GM19023 (cell line): ENCODE data around the gene RHD.
"Not testable (repeated sequence)": the region's sequence is repeated elsewhere in the genome, so short reads cannot be mapped to it uniquely, and the experiment has no call there.

Source experiments
- ATAC-seq: cut with Tn5 transposase; IDR thresholded peaks from one replicate; pipeline ENCODE4 v1.9.1; 2021; ENCODE audit warnings: mild to moderate bottlenecking, moderate library complexity; ENCODE audit not compliant: unreplicated experiment

The RHD gene

DNA sequence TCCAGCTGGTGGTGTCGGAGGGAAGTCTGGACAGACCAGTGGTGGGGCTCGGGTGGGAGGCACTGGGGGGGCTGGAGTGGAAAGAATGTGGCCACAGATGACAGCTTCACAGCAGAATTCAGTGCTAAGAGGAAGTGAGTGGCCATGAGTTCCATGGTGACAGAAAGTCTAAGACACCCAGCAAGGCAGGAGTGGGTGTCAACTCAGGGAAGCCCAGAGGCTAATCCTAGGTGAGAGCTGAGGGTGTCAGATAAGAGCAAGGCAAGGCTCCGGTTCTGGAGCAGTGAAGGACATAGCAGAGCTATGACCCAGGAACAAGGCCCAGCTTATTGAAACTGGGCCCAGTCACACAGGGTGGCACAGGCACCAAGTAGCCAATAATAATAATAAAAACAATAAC, 30.0 kb downstream of the RHD start:
- not testable (repeated sequence) for ATAC-seq

DNA sequence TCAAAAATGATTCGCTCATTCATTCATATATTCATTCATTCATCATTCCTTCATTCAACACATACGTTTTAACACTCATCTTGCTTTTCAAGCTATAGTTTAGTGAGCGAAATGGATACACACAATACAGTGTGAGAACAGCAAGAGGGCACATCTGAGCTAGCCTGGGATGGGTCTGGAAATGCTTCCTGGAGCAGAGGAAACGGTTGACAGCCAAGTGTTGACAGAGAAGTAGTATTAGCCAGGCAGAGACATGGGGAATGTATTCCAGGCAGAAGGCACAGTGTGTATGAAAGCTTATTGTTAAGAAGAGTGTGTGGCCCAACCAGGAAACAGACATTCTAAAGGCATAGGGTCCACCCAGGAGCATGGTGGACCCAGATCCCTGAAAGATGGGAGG, 32.6 kb downstream of the RHD start:
- ATAC-seq: not testable (repeated sequence)

DNA sequence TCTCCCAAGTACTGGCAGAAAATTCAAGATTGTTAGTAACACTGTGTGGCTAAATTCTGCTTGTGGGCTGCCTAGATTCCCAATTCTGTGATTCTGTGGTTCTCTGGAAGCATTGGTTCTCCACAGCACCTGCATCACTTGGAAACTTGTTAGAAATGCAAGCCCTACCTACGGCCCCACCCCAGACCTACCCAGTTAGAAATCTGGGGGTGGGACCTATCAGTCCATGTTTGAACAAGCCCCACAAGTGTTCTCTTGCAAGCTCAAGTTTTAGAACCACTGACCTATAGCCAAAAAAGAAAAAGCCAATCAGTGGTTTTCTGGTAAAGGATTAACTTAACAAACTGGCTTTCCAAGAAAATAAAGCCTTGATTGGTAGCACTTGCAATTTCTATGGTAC, 35.9 kb downstream of the RHD start:
- not testable (repeated sequence) for ATAC-seq

DNA sequence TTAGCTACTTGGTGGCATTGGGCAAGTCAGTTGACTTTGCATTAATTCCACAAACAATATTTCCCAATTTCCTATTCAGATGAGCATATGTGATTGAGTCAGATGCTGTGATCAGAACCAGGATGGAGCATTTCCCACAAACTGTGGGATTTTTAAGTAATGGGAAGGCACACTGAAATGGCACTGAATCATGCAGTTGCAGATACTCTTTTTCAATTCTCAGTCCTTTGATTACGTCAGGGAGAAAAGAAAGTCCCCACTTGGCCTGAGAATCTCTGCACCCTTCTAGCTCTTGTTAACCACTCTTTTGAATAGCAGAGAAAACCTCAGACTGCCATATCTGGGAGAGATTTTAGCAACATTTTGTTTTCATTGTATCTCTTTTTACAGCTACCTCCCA, 36.8 kb downstream of the RHD start:
- not testable (repeated sequence) for ATAC-seq

DNA sequence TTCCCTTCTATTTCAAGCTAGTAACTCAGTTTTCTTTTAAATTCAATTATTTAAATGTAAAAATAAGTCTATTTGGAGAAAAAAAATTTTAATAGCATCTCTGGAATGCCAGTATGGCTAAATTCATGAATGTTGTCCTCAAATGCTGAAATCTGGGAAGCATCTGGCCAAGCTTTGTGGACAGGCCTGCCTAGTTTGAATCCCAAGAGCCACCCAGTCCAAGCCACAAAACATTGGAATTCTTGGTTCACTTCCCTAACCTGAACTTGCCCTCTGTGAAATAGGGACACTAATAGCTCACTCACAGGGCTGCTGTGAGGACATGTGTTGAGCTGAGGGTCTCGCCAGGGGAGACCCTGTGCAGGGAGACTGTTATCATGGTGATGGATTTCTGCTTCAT, 37.2 kb downstream of the RHD start:
- ATAC-seq: not testable (repeated sequence)

DNA sequence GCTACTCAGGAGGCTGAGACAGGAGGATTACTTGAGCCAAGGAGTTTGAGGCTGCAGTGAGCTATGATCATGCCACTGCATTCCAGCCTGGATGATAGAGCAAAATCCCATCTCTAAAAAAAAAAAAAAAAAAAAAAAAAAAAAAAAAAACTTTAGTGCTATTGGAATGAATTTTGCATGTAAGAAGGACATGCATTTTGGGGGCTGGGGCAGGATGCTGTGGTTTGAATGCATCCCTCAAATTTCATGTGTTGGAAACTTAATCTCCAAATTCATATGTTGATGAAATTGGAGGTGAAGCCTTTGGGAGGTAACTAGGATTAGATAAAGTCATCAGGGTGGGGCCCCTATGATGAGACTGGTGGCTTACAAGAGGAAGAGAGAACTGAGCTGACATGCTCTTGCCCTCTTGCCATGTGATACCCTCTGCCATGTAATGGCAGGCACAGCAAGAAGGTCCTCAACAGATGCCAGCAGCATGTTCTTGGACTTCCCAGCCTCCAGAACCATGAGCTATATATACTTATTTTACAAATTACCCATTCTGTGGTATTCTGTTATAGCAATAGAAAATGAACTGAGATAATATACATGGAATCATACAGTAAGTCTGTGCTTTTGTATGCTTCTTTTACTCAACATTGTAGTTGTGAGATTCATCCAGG, 40.6 kb downstream of the RHD start:
- ATAC-seq: not testable (repeated sequence)

DNA sequence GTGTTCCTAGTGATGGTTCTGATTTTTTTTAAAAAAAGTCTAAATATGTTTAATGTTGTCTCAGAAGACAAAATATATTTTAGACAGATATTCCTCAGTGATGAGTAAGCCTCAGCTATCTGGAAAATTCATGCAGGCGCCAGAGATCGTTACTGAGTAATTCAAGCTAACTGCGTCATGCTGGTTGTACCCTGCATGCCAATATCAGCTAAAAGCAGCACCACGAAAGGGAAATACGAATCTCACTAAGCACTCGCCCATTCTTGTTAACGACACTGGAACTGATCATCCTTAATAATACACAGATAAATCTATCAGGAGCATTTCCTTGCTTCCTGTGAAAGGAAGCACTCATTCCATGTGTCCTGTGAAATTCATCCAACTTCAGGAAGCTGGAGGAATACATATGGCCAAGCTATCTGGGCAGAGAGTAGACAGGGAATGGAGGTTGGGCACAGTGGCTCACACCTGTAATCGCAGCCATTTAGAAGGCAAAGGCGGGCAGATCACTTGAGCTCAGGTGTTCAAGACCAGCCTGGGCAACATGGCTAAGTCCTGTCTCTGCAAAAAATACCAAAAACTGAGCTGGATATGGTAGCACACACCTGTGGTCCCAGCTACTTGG, 48.1 kb downstream of the RHD start:
- ATAC-seq: not testable (repeated sequence)

DNA sequence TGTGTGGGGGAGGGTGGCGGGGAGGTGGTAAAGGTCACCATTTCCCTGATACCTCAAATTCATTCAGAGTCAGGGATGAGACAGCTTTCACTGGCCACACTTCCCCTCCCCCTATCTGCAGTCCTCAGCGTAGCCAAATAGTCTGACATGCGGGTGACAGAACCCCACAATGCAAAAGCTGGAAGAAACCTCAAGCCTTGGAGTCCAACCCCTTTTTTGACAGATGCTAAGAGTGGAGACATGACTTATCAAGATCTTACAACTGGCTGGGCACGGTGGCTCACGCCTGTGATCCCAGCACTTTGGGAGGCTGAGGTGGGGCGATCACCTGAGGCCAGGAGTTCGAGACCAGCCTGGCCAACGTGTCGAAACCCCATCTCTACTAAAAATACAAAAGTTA, 49.8 kb downstream of the RHD start:
- not testable (repeated sequence) for ATAC-seq

DNA sequence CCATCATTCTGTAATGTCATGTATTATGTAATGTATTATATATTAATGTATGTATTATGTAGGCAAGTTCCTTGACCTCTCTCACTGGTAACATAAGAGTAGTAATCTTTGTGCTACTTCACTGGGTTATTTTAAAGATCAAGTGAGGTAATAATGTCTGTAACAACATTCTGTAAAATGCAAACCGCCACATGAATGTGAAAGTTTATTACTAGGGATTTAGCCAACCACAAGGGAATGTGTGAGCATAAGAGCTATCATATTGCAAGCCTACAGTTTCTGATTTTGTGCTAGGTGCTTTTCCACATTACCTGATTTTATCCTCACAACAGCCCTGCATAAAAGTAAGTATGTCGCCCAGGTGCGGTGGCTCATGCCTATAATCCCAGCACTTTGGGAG, 52.1 kb downstream of the RHD start:
- not testable (repeated sequence) for ATAC-seq

DNA sequence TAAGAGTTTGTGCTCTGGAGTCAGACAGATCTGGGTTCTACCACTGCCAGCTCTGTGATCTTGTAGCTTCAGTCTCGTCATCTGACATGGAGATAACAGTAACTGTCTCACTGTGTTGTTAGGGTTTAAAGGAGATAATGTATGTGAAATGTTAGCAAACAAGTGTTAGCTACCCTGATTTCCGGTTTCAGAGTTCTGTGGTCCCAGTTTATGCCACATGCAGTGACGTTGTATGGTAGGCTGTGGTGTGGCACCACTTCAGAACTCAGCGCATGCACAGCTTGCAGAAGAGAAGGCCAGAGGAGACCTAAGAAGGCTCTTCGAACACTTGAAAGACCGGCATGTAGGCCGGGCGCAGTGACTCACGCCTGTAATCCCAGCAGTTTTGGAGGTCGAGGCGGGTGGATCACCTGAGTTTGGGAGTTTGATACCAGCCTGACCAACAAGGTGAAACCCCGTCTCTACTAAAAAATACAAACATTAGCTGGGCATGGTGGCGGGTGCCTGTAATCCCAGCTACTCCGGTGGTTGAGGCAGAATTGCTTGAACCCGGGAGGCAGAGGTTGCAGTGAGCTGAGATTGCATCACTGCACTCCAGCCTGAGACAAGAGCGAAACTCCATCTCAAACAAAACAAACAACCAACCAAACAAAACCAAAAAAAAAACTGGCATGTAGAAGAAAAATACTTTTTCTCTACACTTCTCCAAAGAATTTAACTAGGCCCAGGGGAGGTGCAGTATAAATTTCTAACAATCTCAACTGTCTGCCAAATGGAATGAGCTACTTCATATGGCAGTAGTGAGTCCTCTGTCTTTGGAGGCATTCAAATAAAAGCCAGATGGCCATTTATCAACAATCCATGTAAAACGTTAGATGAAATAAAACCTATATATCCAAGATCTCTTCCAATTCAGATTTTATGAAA, 55.8 kb downstream of the RHD start:
- not testable (repeated sequence) for ATAC-seq

DNA sequence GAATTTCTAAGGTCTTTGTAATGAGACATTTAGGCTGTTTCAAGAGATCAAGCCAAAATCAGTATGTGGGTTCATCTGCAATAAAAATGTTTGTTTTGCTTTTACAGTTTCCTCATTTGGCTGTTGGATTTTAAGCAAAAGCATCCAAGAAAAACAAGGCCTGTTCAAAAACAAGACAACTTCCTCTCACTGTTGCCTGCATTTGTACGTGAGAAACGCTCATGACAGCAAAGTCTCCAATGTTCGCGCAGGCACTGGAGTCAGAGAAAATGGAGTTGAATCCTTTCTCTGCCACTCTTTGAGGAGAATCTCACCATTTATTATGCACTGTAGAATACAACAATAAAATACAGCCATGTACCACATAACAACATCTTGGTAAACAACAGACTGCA, 56.5 kb downstream of the RHD start:
- ATAC-seq: not testable (repeated sequence)

DNA sequence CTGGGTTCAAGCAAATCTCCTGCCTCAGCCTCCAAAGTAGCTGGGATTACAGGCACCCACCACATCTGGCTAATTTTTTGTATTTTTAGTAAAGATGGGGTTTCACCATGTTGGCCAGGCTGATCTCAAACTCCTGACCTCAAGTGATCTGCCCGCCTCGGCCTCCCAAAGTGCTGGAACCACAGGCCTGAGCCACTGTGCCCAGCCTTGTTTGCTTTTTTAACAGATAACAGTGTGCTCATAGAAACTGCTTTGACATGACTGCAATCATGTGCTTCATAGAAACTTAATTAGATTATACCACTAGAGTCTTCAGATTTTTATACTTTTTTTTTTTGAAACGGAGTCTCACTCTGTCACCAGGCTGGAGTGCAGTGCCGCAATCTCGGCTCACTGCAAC, 57.0 kb downstream of the RHD start:
- not testable (repeated sequence) for ATAC-seq

DNA sequence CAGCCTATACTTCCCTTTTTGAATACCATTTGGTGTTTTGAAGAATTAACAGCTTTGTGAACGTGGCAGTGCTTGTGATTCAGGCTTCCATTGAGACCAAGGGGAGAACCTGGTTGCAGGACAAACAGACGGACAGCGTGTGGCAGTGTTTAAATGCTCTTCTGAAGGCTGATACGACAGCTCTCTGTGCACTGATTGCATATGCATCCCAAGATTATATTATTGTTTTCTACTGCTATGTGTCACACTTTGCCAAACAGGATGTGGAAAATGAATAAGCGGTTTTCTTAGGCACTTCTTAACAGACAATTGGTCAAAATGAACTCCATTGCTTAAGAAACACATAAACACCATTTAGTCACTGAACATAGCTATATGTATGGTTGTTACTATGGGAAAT, 57.6 kb downstream of the RHD start:
- not testable (repeated sequence) for ATAC-seq

DNA sequence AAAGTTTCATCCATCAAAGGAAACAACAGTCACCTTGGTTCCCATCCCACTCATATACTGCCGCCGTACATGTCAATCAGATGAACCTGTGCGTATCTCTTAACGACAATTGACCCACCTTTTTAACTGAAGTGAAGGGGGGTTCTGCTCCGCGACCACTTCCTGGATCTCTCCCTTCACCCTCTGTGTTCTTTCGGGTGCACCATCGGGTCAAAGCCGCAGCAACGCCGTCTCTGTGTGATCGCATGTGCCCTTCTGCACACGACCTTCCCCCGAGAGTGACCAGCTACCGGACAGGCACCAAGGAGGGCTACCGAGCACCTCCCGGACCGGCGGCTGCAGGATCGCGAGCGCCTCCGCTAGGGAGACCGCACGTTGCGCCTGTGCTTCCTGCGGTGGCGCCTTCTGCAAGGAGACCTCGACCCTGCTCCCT, 64.6 kb downstream of the RHD start:
- ATAC-seq: peak; percentile 25

DNA sequence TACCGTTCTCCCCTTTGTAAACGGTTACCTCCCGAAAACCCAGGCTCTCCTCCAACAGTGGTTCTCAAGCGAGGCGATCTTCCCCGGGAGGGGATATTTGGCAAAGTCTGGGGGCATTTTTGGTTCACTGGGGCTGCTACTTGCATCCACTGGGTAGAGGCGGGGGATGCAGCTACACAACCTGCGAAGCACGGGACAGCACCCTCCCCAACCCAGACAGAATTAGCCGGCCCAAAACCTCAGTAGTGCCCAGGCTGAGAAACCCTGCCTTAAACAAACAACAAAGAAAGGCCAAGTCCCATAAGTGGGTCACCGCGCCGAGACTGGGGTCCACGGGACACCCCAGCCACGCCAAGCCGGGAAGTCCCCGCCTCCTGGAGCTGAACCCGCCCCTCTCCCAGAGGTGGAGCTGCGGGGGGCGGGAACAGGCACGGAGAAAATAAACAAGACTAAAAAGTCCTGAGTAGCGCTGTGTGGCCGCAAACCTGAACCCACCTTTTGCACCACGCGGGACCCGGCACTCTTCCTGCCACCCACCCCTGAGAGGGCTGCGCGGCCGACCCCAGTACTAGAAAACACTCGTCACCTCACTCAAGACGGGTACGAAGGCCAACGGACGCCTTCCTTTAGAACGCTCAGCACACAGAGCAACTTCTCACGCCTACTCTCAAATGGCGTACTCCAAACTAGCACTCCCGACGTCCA, 65.3 kb downstream of the RHD start:
- peak; percentile 49 for ATAC-seq

DNA sequence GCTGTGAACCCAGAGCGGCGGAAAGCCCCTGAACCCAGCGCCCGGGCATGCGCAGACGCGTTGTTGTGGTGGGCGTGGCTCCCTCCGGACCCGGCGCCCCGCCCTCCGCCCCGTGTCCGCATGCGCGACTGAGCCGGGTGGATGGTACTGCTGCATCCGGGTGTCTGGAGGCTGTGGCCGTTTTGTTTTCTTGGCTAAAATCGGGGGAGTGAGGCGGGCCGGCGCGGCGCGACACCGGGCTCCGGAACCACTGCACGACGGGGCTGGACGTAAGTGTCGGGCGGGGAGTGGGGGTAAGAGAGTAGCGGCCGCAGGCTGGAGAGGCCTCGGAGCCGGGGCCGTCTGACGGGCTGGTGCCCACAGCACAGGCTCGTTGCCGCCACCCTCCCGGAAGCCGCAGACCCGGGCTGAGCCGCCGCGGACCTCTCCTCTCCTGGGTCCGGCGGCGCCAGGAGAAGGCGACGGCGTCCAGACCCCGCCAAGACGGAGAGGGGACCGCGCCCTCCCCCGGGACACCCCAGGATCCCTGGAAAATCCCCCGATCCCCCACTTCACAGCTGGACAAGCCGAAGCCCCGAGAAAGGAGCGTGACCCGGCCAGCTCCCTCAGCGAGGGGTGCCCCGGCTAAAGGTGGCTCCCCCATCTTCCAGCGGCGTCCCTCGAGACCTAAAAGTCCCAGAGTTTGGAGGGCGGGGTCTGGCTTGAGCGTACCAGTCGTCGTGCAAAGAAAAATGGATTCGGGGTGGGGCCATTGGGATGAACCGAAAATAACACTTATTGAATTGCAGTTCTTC, 66.1 kb downstream of the RHD start, which contains the start of gene TMEM50A:
Gene TMEM50A, plus strand, starts transcription at position 147 of the 794 bp plus-strand sequence. CDS start 2,153 bp downstream, outside the sequence.
- peak; percentile 66 for ATAC-seq

DNA sequence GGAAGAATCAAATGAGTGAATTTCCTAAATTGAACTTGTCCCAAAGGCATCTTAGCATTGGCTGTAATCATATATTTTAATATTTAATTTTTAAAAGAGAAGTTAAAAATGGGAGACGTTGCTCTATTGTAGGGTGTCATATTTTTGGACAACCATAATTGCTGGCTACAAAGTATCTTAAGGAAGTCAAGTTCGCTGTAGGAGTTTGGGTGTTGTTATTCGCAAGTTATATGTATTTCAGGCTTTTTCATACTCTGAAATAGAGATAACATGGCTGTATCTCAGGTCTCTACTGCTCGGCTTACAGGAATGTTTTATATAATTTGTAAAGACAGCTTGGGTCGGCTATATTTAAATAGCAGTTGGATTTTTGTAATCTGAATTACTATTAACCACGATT, 66.7 kb downstream of the RHD start:
- no peak for ATAC-seq

DNA sequence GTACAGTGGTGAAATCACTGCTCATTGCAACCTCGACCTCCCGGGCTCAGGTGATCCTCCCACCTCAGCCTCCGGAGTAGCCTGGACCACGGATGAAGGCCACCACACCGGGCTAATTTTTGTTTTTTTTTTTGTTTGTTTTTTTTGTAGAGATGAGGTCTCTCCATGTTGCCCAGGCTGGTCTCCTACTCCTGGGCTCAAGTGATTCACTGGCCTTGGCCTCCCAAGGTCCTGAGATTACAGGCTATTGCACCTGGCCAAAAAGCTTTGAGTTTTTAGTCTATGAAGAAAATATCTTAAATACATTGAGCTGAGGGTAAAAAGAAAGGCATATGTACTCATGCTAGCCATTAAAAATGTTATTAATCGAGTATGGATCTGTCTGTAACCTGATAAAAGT, 69.4 kb downstream of the RHD start:
- ATAC-seq: no peak

DNA sequence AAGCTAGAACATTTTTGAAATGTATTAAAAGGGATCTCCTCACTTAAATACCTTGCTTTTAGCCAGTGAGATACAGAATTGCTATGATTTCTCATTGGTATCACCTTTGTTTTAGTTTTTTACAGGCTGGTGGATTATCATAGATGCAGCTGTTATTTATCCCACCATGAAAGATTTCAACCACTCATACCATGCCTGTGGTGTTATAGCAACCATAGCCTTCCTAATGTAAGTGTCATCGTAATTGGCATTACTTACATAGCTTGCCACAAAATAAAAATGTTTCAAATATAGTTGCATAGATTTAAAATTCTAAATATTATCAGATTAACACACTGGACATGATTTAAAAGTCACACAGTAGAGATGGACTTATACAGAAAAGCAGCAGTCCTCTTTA, 70.5 kb downstream of the RHD start:
- ATAC-seq: no peak

DNA sequence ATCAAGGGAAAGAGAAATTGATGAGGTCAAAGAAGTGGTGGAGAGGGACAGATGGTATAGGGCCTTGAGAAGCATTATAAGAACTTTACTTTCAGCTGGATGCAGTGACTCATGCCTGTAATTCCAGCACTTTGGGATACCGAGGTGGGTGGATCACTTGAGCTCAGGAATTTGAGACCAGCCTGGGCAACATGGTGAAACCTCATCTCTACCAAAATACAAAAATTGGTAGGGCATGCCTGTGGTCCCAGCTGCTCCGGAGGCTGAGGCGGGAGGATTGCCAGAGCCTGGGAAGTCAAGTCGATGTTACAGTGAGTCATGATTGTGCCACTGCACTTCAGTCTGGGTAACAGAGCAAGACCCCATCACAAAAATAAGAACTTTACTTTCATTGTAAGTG, 71.6 kb downstream of the RHD start:
- no peak for ATAC-seq
